Right ventricle myocardium superior (tissue), 1 donor: ENCODE measurements around the gene SYTL3. TPM values are rescaled to one million over a fixed set of nuclear protein-coding genes. Genes with fewer than 3 reads are reported as not detected.
"Not testable (repeated sequence)": the region's sequence is repeated elsewhere in the genome, so short reads cannot be mapped to it uniquely, and the experiment has no call there.

Experiments used
- ATAC-seq: fragments of 200-7000 bp; cut with Tn5 transposase; one replicate; pipeline ENCODE4 v1.9.1; 2020; ENCODE audit warnings: mild to moderate bottlenecking; ENCODE audit not compliant: poor library complexity
- DNase-seq: peaks from one replicate; pipeline ENCODE4 v3.0.0-alpha.2; 2020
- intact Hi-C: fragments of 100-400 bp; cut with DNase I; formaldehyde crosslinking; loops from one replicate; pipeline ENCODE4 v1.11.2; 2022
- long read RNA-seq: library from polyadenylated mRNA; unstranded; transcript quantifications from one replicate; pipeline ENCODE4 v2.0.0, GENCODE V29; 2021
- total RNA-seq: library from RNA; stranded (reverse); fragmentation: NEBNext Ultra II Directional; extraction: Animal tissue kit (Norgen Biotek cat#: 25700); gene quantifications from one replicate; pipeline ENCODE4 v1.2.1, GENCODE V29; 2021
- donor health status: DM: no; HTN: yes; CAD: no; lungs with severe emphysema.

The SYTL3 gene
- total RNA-seq = 11.7 TPM
- long read RNA-seq, partial matches to known transcripts = 12 of 36 reads
- long read RNA-seq, other reads (novel, unspliced or antisense) = 24 of 36 reads

- intact Hi-C loops = no loop called here
- DNase-seq = peak; percentile 70
- ATAC-seq = no peak
Measured at GRCh38 chr6:158649289-158650143, at the start of gene SYTL3. Gene SYTL3, plus strand, starts transcription at chr6:158650054. Its CDS starts 13,215 bp downstream, at chr6:158663269.

- DNase-seq (no peak), ATAC-seq (no peak)
- intact Hi-C loops = loop anchor here (10.0 kb wide), 1 partner anchor 379 kb away; no protein-coding TSS in a partner anchor
Measured at GRCh38 chr6:158603261-158604047, 46.4 kb upstream of the SYTL3 start.

GRCh38 chr6:158604048-158604406 lies 45.8 kb upstream of the SYTL3 start:
- intact Hi-C loops = loop anchor here (10.0 kb wide), 1 partner anchor 379 kb away; no protein-coding TSS in a partner anchor
- DNase-seq (no peak), ATAC-seq (no peak)

- DNase-seq (no peak), ATAC-seq (peak; percentile 66)
- intact Hi-C loops = loop anchor here (10.0 kb wide), 1 partner anchor 381 kb away; no protein-coding TSS in a partner anchor
Measured at GRCh38 chr6:158605266-158605878, 44.5 kb upstream of the SYTL3 start.

GRCh38 chr6:158606011-158606410 lies 43.8 kb upstream of the SYTL3 start:
- intact Hi-C loops = loop anchor here (10.0 kb wide), 1 partner anchor 381 kb away; no protein-coding TSS in a partner anchor
- not testable (repeated sequence) for ATAC-seq, DNase-seq

- intact Hi-C loops = loop anchor here (10.0 kb wide), 1 partner anchor 382 kb away; no protein-coding TSS in a partner anchor
- no peak for ATAC-seq
Measured at GRCh38 chr6:158606935-158607334, 42.9 kb upstream of the SYTL3 start.

GRCh38 chr6:158607411-158608170 lies 42.3 kb upstream of the SYTL3 start:
- DNase-seq (no peak), ATAC-seq (peak; percentile 20)
- intact Hi-C loops = loop anchor here (10.0 kb wide), 1 partner anchor 383 kb away; no protein-coding TSS in a partner anchor

More at GRCh38 chr6:158606935-158607334, 42.9 kb upstream of the SYTL3 start:
- DNase-seq = no peak

- DNase-seq (no peak), ATAC-seq (no peak)
- intact Hi-C loops = loop anchor here (10.0 kb wide), 1 partner anchor 383 kb away; no protein-coding TSS in a partner anchor
Measured at GRCh38 chr6:158608221-158608620, 41.6 kb upstream of the SYTL3 start.

GRCh38 chr6:158609455-158610155 lies 40.2 kb upstream of the SYTL3 start:
- ATAC-seq = no peak
- intact Hi-C loops = loop anchor here (10.0 kb wide), 1 partner anchor 385 kb away; no protein-coding TSS in a partner anchor
- no peak for DNase-seq

- no peak for DNase-seq
- intact Hi-C loops = no loop called here
- ATAC-seq = peak; percentile 73
Measured at GRCh38 chr6:158610319-158610968, 39.4 kb upstream of the SYTL3 start.

- intact Hi-C loops = no loop called here
- ATAC-seq (no peak), DNase-seq (no peak)
Measured at GRCh38 chr6:158611039-158611438, 38.8 kb upstream of the SYTL3 start.

GRCh38 chr6:158611541-158612370 lies 38.1 kb upstream of the SYTL3 start:
- intact Hi-C loops = no loop called here
- DNase-seq (no peak), ATAC-seq (peak; percentile 15)

GRCh38 chr6:158614606-158615005 lies 35.2 kb upstream of the SYTL3 start:
- intact Hi-C loops, ATAC-seq, DNase-seq: not testable (repeated sequence)

- not testable (repeated sequence) for ATAC-seq
Measured at GRCh38 chr6:158618289-158618688, 31.6 kb upstream of the SYTL3 start.

GRCh38 chr6:158619922-158620801 lies 29.7 kb upstream of the SYTL3 start:
- intact Hi-C loops = loop anchor here (10.0 kb wide), 1 partner anchor 75 kb away; no protein-coding TSS in a partner anchor

More at GRCh38 chr6:158618289-158618688, 31.6 kb upstream of the SYTL3 start:
- DNase-seq, intact Hi-C loops: not testable (repeated sequence)

More at GRCh38 chr6:158619922-158620801, 29.7 kb upstream of the SYTL3 start:
- DNase-seq (no peak), ATAC-seq (no peak)
